AG09319 (cell line): ENCODE results near the gene TMBIM1.

Experiments used
- DNase-seq: peaks from one replicate; pipeline ENCODE4 v3.0.0-alpha.2; 2010; ENCODE audit warnings: low read depth; ENCODE audit errors: extremely low read depth
- CTCF ChIP-seq: IDR thresholded peaks from 2 replicates; pipeline ENCODE4 v1.5.1; 2011; ENCODE audit warnings: low read depth, mild to moderate bottlenecking, inconsistent platforms, low read length, moderate library complexity

TMBIM1 gene, protein sequence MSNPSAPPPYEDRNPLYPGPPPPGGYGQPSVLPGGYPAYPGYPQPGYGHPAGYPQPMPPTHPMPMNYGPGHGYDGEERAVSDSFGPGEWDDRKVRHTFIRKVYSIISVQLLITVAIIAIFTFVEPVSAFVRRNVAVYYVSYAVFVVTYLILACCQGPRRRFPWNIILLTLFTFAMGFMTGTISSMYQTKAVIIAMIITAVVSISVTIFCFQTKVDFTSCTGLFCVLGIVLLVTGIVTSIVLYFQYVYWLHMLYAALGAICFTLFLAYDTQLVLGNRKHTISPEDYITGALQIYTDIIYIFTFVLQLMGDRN

DNA sequence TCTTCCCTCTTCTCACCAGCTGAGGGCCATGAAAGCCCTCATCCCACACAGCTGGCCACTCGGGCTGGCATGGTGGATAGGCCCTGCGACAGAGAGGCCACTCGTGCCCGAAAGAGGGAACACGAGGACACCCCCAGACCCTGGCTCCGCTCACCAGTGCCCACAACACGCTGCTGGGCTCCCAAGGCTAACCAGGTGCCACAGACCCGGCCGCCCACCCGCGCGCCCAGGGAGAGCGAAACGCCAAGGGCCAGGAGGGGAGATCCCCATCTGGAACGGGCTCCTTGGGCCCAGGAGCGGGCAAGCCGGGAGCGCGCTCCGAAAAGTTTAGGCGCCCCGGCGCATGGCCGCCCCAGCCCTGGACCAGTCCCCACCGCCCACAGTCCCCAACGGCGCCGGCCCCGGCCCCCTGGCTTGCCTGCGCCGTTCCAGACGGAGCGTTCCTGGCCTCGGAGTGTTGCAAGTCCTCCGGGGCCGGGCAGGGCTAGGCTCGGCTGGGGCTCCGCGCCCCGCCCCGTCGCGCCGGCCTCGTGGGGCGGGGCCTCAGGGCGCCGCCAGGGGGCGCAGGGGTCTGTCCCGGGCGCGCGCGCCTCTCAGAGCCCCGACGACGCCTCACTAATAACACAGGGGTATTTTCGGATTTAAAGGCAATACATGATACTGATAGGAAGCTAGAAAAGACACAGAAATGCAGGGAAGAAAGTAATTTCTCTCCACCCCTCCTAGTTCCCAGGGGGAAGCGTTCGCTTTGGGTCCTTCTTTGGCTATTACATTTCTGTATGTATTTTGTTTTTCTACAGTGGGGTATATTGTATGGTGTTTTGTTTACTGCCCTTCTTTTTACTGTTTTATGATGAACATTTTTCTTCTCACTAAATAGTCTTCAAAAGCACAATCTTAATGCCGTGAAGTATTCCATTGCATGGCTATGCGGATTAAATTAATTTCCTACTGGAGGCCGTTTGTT is at the start of gene TMBIM1:
Gene TMBIM1 (minus strand): TSS at position 456 of the 967 bp plus-strand sequence. CDS start 10,362 bp downstream, outside the sequence.
- TF ChIP-seq CTCF, result peak; percentile 48
- no peak for DNase-seq

DNA sequence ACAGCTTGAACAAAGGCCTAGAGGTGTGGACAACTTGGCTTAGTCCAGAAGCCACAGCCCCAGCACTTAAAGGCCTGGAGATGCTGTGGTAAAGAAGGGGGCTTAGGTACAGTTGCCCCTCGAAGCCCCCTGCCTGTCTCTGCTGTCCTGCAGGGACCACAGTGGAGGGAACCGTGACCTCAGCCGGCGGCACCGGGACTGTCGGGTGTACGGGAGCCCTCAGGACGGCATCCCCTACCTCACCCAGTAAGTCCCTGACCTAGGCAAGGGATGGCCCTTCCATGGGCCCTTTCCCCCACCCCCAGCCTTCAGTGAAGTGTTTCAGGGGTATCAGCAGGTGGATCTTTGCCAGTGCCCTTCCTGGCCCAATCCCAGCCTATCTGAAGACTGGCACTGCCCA is 49.1 kb upstream of the TMBIM1 start:
- TF ChIP-seq CTCF, result no peak
- no peak for DNase-seq

DNA sequence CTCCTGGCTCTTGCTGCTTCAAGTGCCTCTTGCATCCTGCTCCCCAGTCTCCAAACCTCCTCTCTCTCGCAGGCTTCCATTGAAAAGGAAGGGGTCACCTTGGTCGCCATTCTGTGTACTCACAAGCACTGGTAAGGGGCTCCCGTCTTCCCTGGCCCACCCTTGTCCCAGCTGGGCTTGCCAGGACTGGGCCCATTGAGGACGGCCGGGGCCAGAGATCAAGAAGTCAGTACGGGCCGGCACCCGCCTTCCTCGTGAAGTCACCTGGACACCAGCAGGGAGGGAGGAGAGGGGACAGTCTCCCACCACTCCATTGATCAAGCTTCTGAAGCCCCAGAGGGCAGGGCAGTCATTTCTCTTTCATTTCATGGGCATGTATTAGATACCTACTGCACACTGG is 48.4 kb upstream of the TMBIM1 start:
- no peak for TF ChIP-seq CTCF
- DNase-seq, result no peak

DNA sequence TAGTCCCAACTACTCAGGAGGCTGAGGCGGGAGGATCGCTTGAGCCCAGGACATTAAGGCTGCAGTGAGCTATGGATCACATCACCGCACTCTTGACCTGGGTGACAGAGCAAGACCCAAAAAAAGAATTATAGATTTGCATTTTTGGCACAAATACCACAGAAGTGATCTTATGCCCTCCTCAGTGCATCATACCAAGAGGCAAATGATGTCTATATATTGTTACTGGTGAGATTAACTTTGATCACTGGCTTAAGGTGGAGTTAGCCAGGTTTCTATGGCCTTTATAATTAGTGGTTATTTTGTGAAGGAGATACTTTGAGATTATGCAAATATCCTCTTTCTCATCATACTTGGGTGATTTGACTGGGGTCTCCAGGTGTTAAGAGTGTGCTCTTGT is 42.2 kb upstream of the TMBIM1 start:
- no peak for TF ChIP-seq CTCF
- no peak for DNase-seq

GRCh38 chr2:218332920-218333645 is 40.8 kb upstream of the TMBIM1 start:
- TF ChIP-seq CTCF, result no peak
- DNase-seq, result no peak

- no peak for DNase-seq
- no peak for TF ChIP-seq CTCF
These were observed 40.0 kb upstream of the TMBIM1 start for GRCh38 chr2:218332288-218332687.
